SJCRH30 (cell line): ENCODE data around the gene ALG9. TPM values are rescaled to one million over a fixed set of nuclear protein-coding genes. Genes with fewer than 3 reads are reported as not detected.

ENCODE experiments used
- DNase-seq, 2 experiments: peaks; one replicate each; pipeline ENCODE4 v3.0.0-alpha.2; 2015 to 2020
- H3K27ac ChIP-seq: fragments of 250-450 bp; sonication (Bioruptor Pico); 2 replicates; pipeline ENCODE4 v1.5.1; 2020; ENCODE audit warnings: mild to moderate bottlenecking, moderate library complexity
- H3K27me3 ChIP-seq: fragments of 250-450 bp; sonication (Bioruptor Pico); 2 replicates; pipeline ENCODE4 v1.5.1; 2020; ENCODE audit warnings: mild to moderate bottlenecking, moderate library complexity
- H3K36me3 ChIP-seq: fragments of 250-450 bp; sonication (Bioruptor Pico); 2 replicates; pipeline ENCODE4 v1.5.1; 2020; ENCODE audit warnings: mild to moderate bottlenecking, moderate library complexity
- H3K4me1 ChIP-seq: fragments of 250-450 bp; sonication (Bioruptor Pico); 2 replicates; pipeline ENCODE4 v1.5.1; 2020; ENCODE audit warnings: mild to moderate bottlenecking, moderate library complexity
- H3K4me3 ChIP-seq: fragments of 250-450 bp; sonication (Bioruptor Pico); 2 replicates; pipeline ENCODE4 v1.5.1; 2020; ENCODE audit warnings: mild to moderate bottlenecking, moderate library complexity
- H3K9me3 ChIP-seq: fragments of 250-450 bp; sonication (Bioruptor Pico); replicated peaks from 2 replicates; pipeline ENCODE4 v1.5.1; 2020; ENCODE audit warnings: mild to moderate bottlenecking, moderate library complexity
- total RNA-seq: library from RNA; depleted of rRNA; stranded (reverse); fragments of >200 nt; shearing (Covaris generic); gene quantifications from 2 replicates; pipeline ENCODE4 v1.2.3, GENCODE V29; 2014; rRNA removed

Gene ALG9
- 29.7 and 31.4 TPM in 2 replicates for total RNA-seq

- peak; percentile 77 to 79 for DNase-seq
- H3K9me3 ChIP-seq, result no peaks in the 10 kb centered on the region
- peak within 1 kb of the TSS; percentile 99 for H3K4me3 ChIP-seq
- no peaks in the 10 kb centered on the region; the same call in 1 of the 2 replicates for H3K36me3 ChIP-seq
- no peaks in the 10 kb centered on the region for H3K4me1 ChIP-seq
- no peaks in the 10 kb centered on the region for H3K27me3 ChIP-seq
- H3K27ac ChIP-seq, result peak within 1 kb of the TSS; percentile 64
These were observed at the start of gene ALG9 for GRCh38 chr11:111870886-111871692. ALG9 (minus strand) TSS chr11:111871581; CDS start chr11:111871482, 99 bp downstream.

- H3K27ac ChIP-seq, result no peak overlapping the region
- H3K4me1 ChIP-seq, result peaks cover 10% of the 10 kb centered on the region; the same call in 1 of the 2 replicates
- no peak overlapping the region for H3K4me3 ChIP-seq
- DNase-seq, result no peak
- no peaks in the 10 kb centered on the region for H3K36me3 ChIP-seq
- H3K9me3 ChIP-seq, result no peaks in the 10 kb centered on the region
- H3K27me3 ChIP-seq, result no peaks in the 10 kb centered on the region
These were observed 49.5 kb upstream of the ALG9 start for GRCh38 chr11:111920908-111921307.

GRCh38 chr11:111918390-111919256, 47.2 kb upstream of the ALG9 start, which contains the start of gene C11orf52:
C11orf52 (plus strand) TSS chr11:111918913; CDS start chr11:111918973, 60 bp downstream.
- peaks cover 11% of the 10 kb centered on the region; the same call in 1 of the 2 replicates for H3K4me1 ChIP-seq
- no peaks in the 10 kb centered on the region for H3K27me3 ChIP-seq
- peak; percentile 79 to 87 for DNase-seq
- H3K36me3 ChIP-seq, result no peaks in the 10 kb centered on the region
- peak within 1 kb of the TSS; percentile 39 for H3K4me3 ChIP-seq
- H3K9me3 ChIP-seq, result no peaks in the 10 kb centered on the region
- peak within 1 kb of the TSS; percentile 50 for H3K27ac ChIP-seq

GRCh38 chr11:111917788-111918187, 46.4 kb upstream of the ALG9 start:
- Histone ChIP-seq H3K36me3 (no peaks in the 10 kb centered on the region), H3K27me3 (no peaks in the 10 kb centered on the region), H3K4me1 (peaks cover 7% of the 10 kb centered on the region; the same call in 1 of the 2 replicates), H3K4me3 (no peak overlapping the region), H3K9me3 (no peaks in the 10 kb centered on the region), H3K27ac (no peak overlapping the region)
- DNase-seq, result no peak

GRCh38 chr11:111917312-111917711, 45.9 kb upstream of the ALG9 start:
- Histone ChIP-seq H3K4me1 (peaks cover 7% of the 10 kb centered on the region; the same call in 1 of the 2 replicates), H3K36me3 (no peaks in the 10 kb centered on the region), H3K4me3 (no peak overlapping the region), H3K27me3 (no peaks in the 10 kb centered on the region), H3K27ac (no peak overlapping the region), H3K9me3 (no peaks in the 10 kb centered on the region)
- DNase-seq, result no peak

- H3K27ac ChIP-seq, result no peak overlapping the region
- no peaks in the 10 kb centered on the region for H3K36me3 ChIP-seq
- H3K4me3 ChIP-seq, result no peak overlapping the region
- peaks cover 12% of the 10 kb centered on the region for H3K4me1 ChIP-seq
- no peak for DNase-seq
- H3K27me3 ChIP-seq, result no peaks in the 10 kb centered on the region
- no peaks in the 10 kb centered on the region for H3K9me3 ChIP-seq
These were observed 45.4 kb upstream of the ALG9 start for GRCh38 chr11:111916768-111917167.

- H3K9me3 ChIP-seq, result no peaks in the 10 kb centered on the region
- no peaks in the 10 kb centered on the region for H3K27me3 ChIP-seq
- no peak overlapping the region; the same call in 1 of the 2 replicates for H3K4me3 ChIP-seq
- peak overlapping the region; percentile 39; the same call in 1 of the 2 replicates for H3K27ac ChIP-seq
- H3K36me3 ChIP-seq, result no peaks in the 10 kb centered on the region
- peak; percentile 43 to 62 for DNase-seq
- H3K4me1 ChIP-seq, result peaks cover 12% of the 10 kb centered on the region
These were observed 42.6 kb upstream of the ALG9 start for GRCh38 chr11:111913997-111914396.

- Histone ChIP-seq H3K4me3 (peak overlapping the region; percentile 53), H3K36me3 (no peaks in the 10 kb centered on the region), H3K9me3 (no peaks in the 10 kb centered on the region), H3K4me1 (peaks cover 10% of the 10 kb centered on the region), H3K27ac (peak overlapping the region; percentile 22; the same call in 1 of the 2 replicates), H3K27me3 (no peaks in the 10 kb centered on the region)
- DNase-seq, result no peak
These were observed 41.9 kb upstream of the ALG9 start for GRCh38 chr11:111913031-111913861.

GRCh38 chr11:111912535-111912934, 41.2 kb upstream of the ALG9 start, which contains the start of gene HSPB2:
HSPB2 (plus strand) TSS chr11:111912734; CDS start chr11:111912830, 96 bp downstream.
- Histone ChIP-seq H3K36me3 (no peaks in the 10 kb centered on the region), H3K4me3 (peak within 1 kb of the TSS; percentile 53), H3K27ac (peak within 1 kb of the TSS; percentile 25; the same call in 1 of the 2 replicates), H3K4me1 (peaks cover 10% of the 10 kb centered on the region), H3K9me3 (no peaks in the 10 kb centered on the region), H3K27me3 (no peaks in the 10 kb centered on the region)
- no peak for DNase-seq

GRCh38 chr11:111911563-111912401, 40.4 kb upstream of the ALG9 start, which contains the start of gene CRYAB:
CRYAB (minus strand) TSS chr11:111911770; CDS start chr11:111911724, 46 bp downstream.
- peak in 1 of 2 experiments; percentile 28 for DNase-seq
- H3K9me3 ChIP-seq, result no peaks in the 10 kb centered on the region
- peaks cover 10% of the 10 kb centered on the region for H3K4me1 ChIP-seq
- H3K36me3 ChIP-seq, result no peaks in the 10 kb centered on the region
- no peaks in the 10 kb centered on the region for H3K27me3 ChIP-seq
- H3K27ac ChIP-seq, result peak within 1 kb of the TSS; percentile 25; the same call in 1 of the 2 replicates
- peak within 1 kb of the TSS; percentile 53 for H3K4me3 ChIP-seq

- Histone ChIP-seq H3K4me1 (peaks cover 10% of the 10 kb centered on the region), H3K27me3 (no peaks in the 10 kb centered on the region), H3K27ac (no peak overlapping the region), H3K9me3 (no peaks in the 10 kb centered on the region), H3K4me3 (no peak overlapping the region), H3K36me3 (no peaks in the 10 kb centered on the region)
- no peak for DNase-seq
These were observed 39.5 kb upstream of the ALG9 start for GRCh38 chr11:111910676-111911562.

- no peaks in the 10 kb centered on the region for H3K36me3 ChIP-seq
- no peaks in the 10 kb centered on the region for H3K9me3 ChIP-seq
- H3K27me3 ChIP-seq, result no peaks in the 10 kb centered on the region
- H3K27ac ChIP-seq, result no peak overlapping the region
- no peak overlapping the region for H3K4me3 ChIP-seq
- peaks cover 10% of the 10 kb centered on the region for H3K4me1 ChIP-seq
- no peak for DNase-seq
These were observed 38.0 kb upstream of the ALG9 start for GRCh38 chr11:111909378-111909777.
